Astrocyte of the spinal cord (primary cell): ENCODE measurements around the gene ATP1A3.
A peak's percentile ranks its signal among the peaks of the same experiment; 100 is the strongest.
"Not testable (repeated sequence)": the region's sequence is repeated elsewhere in the genome, so short reads cannot be mapped to it uniquely, and the experiment has no call there.

Source experiments
- DNase-seq: peaks from one replicate; pipeline ENCODE4 v3.0.0; 2011; ENCODE audit warnings: low read depth, low spot score
- H3K4me3 ChIP-seq: 2 replicates; pipeline ENCODE4 v1.5.1; 2011; ENCODE audit warnings: low read depth, mild to moderate bottlenecking, low read length, moderate library complexity
- in situ Hi-C: cut with HindIII; loops from 2 replicates; pipeline ENCODE4 v1.10.0; 2017; ENCODE audit warnings: low sequenced_read_pairs
- TF ChIP-seq, protein P1 (sequence below): IDR thresholded peaks from 2 replicates; pipeline ENCODE4 v1.5.1; 2012; ENCODE audit warnings: low read depth, mild to moderate bottlenecking, low read length, inconsistent platforms

ATP1A3 gene

DNA sequence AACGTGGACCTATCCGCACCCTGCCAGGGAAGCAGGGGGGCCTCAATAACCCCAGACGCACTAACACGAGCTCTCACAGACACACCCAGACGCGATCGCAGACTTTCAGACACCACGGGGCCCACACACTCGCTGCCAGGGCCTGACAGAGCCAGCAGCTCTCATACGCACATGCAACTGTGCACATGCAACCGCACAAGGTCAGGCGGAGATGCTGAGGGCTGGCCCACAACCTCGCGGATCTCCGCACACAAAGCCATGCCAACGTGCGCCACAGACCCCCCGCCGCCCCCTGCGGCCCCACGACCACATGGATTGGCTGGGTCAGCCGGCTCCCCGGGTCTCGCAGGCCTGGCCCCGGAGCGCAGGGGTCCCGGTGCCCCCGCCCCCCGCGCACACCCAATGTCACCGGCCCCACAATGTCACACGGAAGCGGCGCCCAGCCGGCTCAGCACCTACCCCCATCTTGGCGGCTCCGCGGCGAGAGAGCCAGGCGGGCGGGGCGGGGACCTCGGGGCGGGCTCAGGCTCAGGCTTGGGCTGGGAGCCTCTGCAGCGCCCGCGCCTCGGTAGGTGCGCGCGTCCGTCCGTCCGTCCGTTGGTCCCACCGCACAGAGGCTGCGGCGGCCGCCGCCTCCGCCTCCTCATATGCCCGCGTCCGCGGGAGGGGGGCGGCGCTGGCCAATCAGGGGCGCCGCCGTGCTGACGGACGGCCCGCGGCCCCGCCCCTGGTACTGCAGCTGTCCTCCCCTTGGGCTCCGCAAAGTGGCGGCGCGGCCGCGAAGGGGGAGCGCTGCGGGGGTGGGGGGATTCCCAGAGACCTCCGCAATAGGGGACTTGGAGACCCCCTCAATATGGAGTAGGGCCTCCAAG lies at the start of gene ATP1A3:
Gene ATP1A3 (minus strand): TSS at position 619 of the 872 bp plus-strand sequence. CDS start 154 bp downstream, at position 465.
- peak; percentile 11 for DNase-seq
- H3K4me3 ChIP-seq, result no peak within 1 kb of the TSS
- TF ChIP-seq, protein P1, sequence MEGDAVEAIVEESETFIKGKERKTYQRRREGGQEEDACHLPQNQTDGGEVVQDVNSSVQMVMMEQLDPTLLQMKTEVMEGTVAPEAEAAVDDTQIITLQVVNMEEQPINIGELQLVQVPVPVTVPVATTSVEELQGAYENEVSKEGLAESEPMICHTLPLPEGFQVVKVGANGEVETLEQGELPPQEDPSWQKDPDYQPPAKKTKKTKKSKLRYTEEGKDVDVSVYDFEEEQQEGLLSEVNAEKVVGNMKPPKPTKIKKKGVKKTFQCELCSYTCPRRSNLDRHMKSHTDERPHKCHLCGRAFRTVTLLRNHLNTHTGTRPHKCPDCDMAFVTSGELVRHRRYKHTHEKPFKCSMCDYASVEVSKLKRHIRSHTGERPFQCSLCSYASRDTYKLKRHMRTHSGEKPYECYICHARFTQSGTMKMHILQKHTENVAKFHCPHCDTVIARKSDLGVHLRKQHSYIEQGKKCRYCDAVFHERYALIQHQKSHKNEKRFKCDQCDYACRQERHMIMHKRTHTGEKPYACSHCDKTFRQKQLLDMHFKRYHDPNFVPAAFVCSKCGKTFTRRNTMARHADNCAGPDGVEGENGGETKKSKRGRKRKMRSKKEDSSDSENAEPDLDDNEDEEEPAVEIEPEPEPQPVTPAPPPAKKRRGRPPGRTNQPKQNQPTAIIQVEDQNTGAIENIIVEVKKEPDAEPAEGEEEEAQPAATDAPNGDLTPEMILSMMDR, result no peak
- in situ Hi-C loops, result no loop called here

DNA sequence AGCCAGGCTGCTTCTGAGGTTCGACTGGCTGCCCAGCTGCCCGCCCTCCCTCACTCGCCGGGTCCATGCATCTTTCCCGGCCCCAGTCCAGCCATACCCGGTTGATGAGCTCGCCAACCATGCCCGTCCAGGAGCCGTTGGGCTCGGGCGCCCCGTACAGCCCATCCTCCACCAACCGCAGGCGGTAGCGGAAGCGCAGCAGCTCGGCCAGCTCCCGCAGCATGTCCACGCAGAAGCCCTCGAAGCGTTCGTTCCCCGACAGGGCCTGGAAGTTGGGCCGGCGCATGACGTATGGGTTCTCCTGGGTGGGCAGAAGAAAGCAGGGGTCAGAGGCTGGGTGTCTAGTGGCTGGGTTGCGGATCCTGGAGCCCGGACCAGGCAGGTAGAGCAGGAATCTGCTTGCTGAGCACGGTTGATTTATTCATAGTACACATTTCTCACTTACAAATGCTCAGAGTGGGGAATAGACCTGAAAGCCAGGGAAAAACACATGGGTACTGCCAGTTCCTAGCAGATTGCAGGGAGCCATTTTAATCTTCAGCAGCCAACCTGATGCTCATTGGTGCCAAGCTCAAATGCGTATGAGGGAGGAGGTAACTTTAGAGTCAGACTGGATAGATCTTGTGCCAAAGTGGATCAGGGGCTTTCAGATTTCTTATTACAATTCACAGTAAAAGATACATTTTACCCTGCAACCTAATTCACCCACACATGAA lies 48.6 kb upstream of the ATP1A3 start:
- DNase-seq, result no peak
- H3K4me3 ChIP-seq, result no peak overlapping the region
- in situ Hi-C loops, result no loop called here

DNA sequence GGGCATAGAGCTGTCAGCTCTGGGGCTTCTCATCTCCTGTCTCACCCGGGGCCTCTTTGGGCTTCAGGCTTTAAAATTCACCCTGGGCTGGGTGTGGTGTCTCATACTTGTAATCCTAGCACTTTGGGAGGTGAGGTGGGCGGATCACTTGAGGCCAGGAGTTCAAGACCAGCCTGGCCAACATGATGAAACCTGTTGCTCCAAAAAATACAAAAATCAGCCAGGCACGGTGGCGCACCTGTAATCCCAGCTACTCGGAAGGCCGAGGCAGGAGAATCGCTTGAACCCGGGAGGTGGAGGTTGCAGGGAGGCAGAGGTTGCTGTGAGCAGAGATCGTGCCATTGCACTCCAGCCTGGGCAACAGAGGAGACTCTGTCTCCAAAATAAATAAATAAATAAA lies 46.5 kb upstream of the ATP1A3 start:
- in situ Hi-C loops, DNase-seq, H3K4me3 ChIP-seq: not testable (repeated sequence)

More for the DNA sequence above, 48.6 kb upstream of the ATP1A3 start:
- TF ChIP-seq, protein P1, result no peak

DNA sequence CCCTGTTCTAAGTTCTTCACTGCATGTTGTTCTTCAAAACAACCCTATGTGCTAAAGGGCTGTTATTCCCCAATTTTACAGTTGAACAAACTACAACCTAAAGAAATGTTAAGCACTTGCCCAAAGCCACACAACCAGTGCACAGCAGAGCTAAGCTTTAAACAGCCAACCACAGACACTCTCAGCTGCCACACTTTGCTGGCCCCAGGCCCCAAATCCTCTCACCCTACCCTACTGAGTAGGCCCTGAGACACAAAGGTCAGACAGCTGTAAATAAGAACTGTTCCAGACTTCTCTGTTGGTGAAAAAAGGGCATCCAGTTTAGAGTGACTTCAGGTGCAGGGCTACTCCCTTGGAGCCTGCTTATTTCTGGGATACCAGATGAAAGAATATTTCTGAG lies 46.0 kb upstream of the ATP1A3 start:
- no peak for DNase-seq
- in situ Hi-C loops, result no loop called here
- H3K4me3 ChIP-seq, result no peak overlapping the region
- TF ChIP-seq, protein P1, result no peak

DNA sequence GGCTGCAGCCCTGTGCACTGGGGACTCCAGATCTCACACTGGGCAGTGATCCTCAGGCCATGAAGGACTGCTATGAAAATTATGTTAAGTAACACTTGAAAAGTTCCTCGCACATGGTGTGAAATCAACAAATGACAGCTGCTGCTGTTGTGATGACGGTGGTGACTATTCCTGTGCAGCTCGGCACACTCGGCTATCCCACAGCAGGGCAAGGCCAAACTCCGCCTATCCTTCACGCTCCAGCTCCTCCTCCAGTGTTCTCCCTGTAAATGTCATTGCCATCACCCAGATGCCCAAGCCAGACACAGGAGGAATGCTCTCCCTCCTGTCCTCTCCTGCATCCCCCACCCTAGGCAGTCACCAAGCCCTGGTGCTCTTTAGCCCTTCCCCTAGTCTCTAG lies 44.6 kb upstream of the ATP1A3 start:
- H3K4me3 ChIP-seq, result no peak overlapping the region
- DNase-seq, result no peak
- in situ Hi-C loops, result no loop called here
- TF ChIP-seq, protein P1, result no peak

DNA sequence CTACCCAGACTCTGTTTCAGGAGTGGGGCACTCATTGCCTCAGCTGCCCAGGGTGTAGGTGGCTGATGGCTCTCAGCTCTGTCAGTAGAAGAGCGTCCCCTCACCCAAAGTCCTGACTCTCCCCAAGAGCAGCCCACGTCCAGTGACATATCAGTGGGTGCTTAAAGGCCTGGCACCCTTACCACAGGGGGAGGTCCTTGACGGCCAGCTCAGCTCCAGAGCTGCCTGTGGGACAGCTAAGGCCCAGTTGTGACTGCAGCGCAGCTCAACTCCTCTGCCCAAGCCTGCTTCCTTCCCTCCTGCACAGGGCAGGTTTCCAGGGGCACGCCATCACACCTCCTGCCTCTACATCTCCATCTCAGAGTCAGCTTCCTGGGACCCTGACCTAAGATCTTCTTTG lies 43.6 kb upstream of the ATP1A3 start:
- TF ChIP-seq, protein P1, result no peak
- in situ Hi-C loops, result no loop called here

More for the DNA sequence above, 43.6 kb upstream of the ATP1A3 start:
- no peak for DNase-seq
- no peak overlapping the region for H3K4me3 ChIP-seq
